Muscle of leg (tissue), 11 donors: Measurements from ENCODE around the gene RPTOR. TPM values are rescaled to one million over a fixed set of nuclear protein-coding genes. Genes with fewer than 3 reads are reported as not detected.
A peak's percentile ranks its signal among the peaks of the same experiment; 100 is the strongest.

Experiments
- DNase-seq: peaks from one replicate; pipeline ENCODE4 v3.0.0; 2013
- H3K27ac ChIP-seq: one replicate; pipeline ENCODE4 v1.5.1; 2013; ENCODE audit warnings: mild to moderate bottlenecking, low read length, control low read depth
- H3K27me3 ChIP-seq: one replicate; pipeline ENCODE4 v1.6.1; 2013; ENCODE audit warnings: low read length; ENCODE audit not compliant: control insufficient read depth, insufficient read depth
- H3K36me3 ChIP-seq: one replicate; pipeline ENCODE4 v1.6.1; 2013; ENCODE audit warnings: low read length; ENCODE audit not compliant: control insufficient read depth, insufficient read depth
- H3K4me1 ChIP-seq: one replicate; pipeline ENCODE4 v1.6.1; 2013; ENCODE audit warnings: low read length; ENCODE audit not compliant: control insufficient read depth, insufficient read depth
- H3K4me3 ChIP-seq: one replicate; pipeline ENCODE4 v1.5.1; 2013; ENCODE audit warnings: low read length, control low read depth
- H3K9me3 ChIP-seq: replicated peaks from 2 replicates; pipeline ENCODE4 v1.6.1; 2013; ENCODE audit warnings: low read depth, low read length; ENCODE audit not compliant: control insufficient read depth
- WGBS: methylation state at CpG from one replicate; pipeline ENCODE4 v1.1.5; 2013; ENCODE audit warnings: missing lambda C conversion rate; ENCODE audit not compliant: insufficient coverage; 5-methylcytosine and 5-hydroxymethylcytosine counted together
- polyA plus RNA-seq, 8 donors: library from polyadenylated mRNA; unstranded; fragments of 120-200 nt; gene quantifications; one replicate each; pipeline versions ENCODE4 v1.2.1 to v1.2.3, GENCODE V29; 2013; ENCODE audit warnings: inconsistent platforms in 1 of 8, low replicate concordance in 1 of 8; ENCODE audit not compliant: insufficient read length in 8 of 8, insufficient read depth in 1 of 8
- total RNA-seq: library from RNA; stranded (reverse); fragments of 120-200 nt; gene quantifications from one replicate; pipeline ENCODE4 v1.2.4, GENCODE V29; 2013

RPTOR gene
- total and polyA plus RNA-seq, 9 donors, result 17.3 to 23.7 (median 20.0) TPM

DNA sequence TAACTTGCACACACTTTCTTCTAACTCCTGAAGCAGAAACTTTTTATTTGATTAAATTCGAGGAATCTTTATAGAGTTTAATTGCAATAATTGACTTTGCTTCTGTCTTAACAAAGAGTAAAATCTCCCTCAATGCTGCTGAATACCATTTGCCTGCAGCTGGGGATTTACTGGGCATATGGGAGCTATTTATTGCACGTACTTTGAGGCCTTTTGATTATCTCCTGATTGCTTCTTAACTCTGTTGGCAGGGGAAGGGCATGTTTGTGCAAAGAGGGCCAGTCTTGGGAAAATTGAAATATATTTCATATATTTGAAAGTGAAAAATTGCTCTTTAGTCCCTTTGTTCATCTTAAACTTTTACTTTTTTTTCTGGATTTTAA, 290.2 kb downstream of the RPTOR start:
- Histone ChIP-seq H3K4me1 (peaks cover 75% of the 10 kb centered on the region), H3K4me3 (no peak overlapping the region), H3K27ac (peak overlapping the region; percentile 94), H3K36me3 (peaks cover 10% of the 10 kb centered on the region), H3K27me3 (no peaks in the 10 kb centered on the region), H3K9me3 (no peaks in the 10 kb centered on the region)
- DNase-seq, result no peak
- no CpG with 5 or more reads among the region's 2 CpGs for WGBS

DNA sequence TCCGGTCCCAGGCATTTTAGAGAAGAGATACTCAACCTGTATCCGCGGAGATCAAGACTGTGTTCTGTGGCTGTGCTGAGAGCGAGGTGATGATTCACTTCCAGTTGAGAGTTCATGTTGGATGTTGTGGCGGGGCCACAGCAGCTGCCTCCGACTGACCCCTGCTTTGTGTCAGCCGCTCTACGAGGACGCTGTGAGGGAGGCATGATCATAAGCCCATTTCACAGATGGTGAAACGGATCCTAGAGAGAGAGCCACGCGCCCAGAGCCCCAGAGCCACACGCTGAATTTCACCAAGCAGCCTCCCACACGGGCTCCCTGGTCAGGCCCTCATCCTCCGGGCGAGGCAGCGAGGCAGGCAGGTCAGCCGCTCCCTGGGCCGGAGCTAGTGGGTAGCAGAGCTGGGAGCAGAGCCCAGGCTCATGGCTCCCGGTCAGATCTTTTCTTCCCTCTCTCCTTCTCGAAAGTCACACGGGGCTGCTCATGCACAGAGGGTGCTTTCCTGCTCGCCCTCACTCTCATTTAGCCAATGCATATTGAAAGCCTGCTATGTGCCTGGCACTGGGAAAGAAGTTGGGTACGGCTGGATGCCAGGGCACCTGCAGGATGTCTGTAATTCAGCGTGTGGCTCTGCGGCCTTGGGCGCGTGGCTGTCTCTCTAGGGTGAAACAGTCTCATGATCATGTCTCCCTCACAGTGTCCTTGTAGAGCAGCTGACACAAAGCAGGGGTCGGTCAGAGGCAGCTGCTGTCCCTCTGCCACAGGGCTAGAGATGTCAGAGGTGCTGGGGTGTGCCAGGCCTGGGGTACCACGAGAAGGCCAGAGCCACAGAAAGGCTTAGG, 291.4 kb downstream of the RPTOR start:
- H3K27ac ChIP-seq, result peak overlapping the region; percentile 7
- H3K36me3 ChIP-seq, result peaks cover 3% of the 10 kb centered on the region
- H3K4me1 ChIP-seq, result peaks cover 77% of the 10 kb centered on the region
- WGBS, result 89% methylated on average over 23 of the region's 30 CpGs
- no peak for DNase-seq
- H3K9me3 ChIP-seq, result no peaks in the 10 kb centered on the region
- no peak overlapping the region for H3K4me3 ChIP-seq
- H3K27me3 ChIP-seq, result no peaks in the 10 kb centered on the region

DNA sequence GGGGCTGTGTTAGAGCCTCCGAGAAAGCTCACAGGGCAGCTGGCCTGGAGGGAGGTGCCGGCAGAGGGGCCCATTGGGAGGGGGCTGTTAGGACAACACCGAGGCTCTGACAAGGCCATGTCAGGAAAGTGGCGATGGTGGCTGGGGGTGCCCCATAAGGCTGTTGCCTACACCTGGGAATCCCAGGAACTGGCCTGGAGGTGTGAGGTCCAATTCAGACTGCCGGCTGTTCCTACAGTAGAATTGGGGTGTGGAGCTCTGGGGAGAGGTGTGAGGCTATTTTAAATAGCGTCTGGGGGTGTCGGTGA, 292.0 kb downstream of the RPTOR start:
- peaks cover 77% of the 10 kb centered on the region for H3K4me1 ChIP-seq

DNA sequence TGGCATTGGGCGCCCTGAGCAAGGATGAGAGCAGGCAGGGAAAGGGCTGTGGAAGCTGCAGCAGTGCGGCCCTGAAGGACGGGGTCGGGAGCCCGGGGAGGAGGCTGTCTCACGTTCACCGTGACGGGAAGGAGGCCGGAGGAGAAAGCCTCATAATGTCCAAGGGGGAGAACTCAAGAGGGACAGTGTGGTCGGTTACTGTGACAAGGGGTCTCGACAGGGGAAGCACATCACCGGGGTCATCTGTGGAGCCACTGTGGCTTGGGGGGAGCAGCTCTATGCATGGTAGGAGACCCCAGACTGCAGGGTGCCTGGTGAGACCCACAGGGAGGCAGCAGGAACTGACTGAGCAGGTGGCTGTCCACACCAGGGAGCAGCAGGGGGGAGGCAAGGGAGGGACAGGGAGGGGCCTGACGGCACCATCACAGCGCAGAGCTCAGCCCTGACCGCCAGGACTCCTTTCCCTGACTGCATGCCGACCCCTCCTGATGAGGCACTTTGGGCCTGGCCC, 292.4 kb downstream of the RPTOR start:
- H3K27me3 ChIP-seq, result no peaks in the 10 kb centered on the region
- peaks cover 75% of the 10 kb centered on the region for H3K4me1 ChIP-seq
- no peak overlapping the region for H3K4me3 ChIP-seq
- H3K36me3 ChIP-seq, result peaks cover 2% of the 10 kb centered on the region
- H3K27ac ChIP-seq, result no peak overlapping the region
- DNase-seq, result no peak
- WGBS, result 82% methylated on average over 16 of the region's 16 CpGs
- H3K9me3 ChIP-seq, result no peaks in the 10 kb centered on the region

More for the DNA sequence above, 292.0 kb downstream of the RPTOR start:
- no peaks in the 10 kb centered on the region for H3K27me3 ChIP-seq
- DNase-seq, result no peak
- no peak overlapping the region for H3K4me3 ChIP-seq
- whole genome bisulfite sequencing, result 81% methylated on average over 7 of the region's 7 CpGs
- no peaks in the 10 kb centered on the region for H3K9me3 ChIP-seq
- peaks cover 2% of the 10 kb centered on the region for H3K36me3 ChIP-seq
- H3K27ac ChIP-seq, result no peak overlapping the region

DNA sequence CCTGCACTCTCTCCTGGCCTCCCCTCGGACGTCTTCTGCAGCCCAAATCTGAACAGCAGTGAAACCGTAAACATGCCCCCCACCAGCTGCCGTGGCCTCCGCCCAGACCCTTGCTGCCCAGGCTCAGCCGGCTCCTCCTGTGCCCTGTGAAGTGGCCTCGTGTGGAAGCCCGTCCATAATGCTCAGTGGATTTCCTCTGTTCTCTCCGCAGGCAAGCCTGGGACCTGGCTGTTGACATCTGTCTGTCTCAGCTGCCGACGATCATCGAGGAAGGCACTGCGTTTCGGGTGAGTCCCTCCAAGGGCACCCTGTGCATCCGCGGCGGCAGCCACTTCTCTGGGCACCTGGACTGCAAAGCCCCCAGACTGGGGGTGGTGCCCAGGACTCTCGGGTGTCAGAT, 293.1 kb downstream of the RPTOR start:
- H3K4me1 ChIP-seq, result peaks cover 74% of the 10 kb centered on the region
- H3K4me3 ChIP-seq, result no peak overlapping the region
- H3K9me3 ChIP-seq, result no peaks in the 10 kb centered on the region
- H3K36me3 ChIP-seq, result peaks cover 2% of the 10 kb centered on the region
- H3K27ac ChIP-seq, result no peak overlapping the region
- no peaks in the 10 kb centered on the region for H3K27me3 ChIP-seq
- no peak for DNase-seq
- 82% methylated on average over 18 of the region's 18 CpGs for WGBS

DNA sequence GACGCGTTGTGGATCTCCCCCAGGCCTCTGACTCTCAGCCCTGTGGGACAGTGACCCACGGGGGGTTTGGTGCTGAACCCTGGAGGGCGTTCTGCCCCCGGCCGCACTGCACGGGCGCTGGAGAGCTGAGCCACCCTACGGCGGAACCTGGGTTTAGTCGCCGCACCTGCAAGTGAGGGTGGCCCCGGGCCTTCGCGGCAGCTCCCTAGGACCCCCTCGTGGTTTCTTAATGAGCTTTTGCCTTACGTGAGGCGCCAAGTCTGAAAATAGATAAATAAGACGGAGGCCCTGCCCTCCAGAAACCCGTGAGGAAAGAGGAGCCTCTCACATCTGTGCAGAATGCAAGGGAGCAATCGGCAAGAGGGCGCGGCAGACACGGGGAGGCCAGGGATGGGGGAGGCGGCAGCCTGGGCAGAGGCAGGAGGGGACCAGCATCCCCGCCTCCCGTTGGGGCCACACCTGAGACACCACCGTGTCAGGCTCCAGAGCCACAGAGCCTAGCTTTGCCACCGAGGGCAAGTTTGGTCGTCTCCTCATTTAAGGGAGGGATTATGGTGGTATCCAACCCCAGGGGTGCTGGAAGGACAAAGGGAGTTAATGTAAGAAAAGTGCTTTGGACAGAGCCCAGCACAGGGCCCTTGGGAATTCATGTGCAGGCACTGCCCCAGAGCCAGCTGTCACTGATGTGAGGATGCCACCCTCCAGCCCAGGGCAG, 293.8 kb downstream of the RPTOR start:
- WGBS, result 73% methylated on average over 30 of the region's 30 CpGs

DNA sequence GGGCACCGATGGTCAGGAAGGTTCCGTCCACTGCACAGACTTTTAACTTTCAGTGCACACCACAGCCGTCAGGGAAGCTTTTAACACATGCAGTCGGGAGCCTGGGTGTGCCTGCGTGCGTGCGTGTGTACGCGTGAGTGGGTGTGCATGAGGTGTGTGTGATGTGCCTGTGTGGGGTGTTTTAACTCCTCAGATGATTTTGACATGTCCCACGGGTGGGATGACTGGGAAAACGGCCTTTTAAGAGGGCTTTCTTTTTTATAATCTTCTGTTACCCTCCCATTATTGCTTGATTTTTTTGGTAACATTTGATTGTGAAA, 294.3 kb downstream of the RPTOR start:
- H3K4me3 ChIP-seq, result no peak overlapping the region
- no peaks in the 10 kb centered on the region for H3K27me3 ChIP-seq
- H3K9me3 ChIP-seq, result no peaks in the 10 kb centered on the region
- H3K4me1 ChIP-seq, result peaks cover 64% of the 10 kb centered on the region
- peaks cover 2% of the 10 kb centered on the region for H3K36me3 ChIP-seq
- H3K27ac ChIP-seq, result peak overlapping the region; percentile 77
- no CpG with 5 or more reads among the region's 11 CpGs for WGBS
- DNase-seq, result no peak

More for the DNA sequence above, 293.8 kb downstream of the RPTOR start:
- peaks cover 2% of the 10 kb centered on the region for H3K36me3 ChIP-seq
- no peak for DNase-seq
- H3K27me3 ChIP-seq, result no peaks in the 10 kb centered on the region
- H3K27ac ChIP-seq, result no peak overlapping the region
- H3K4me1 ChIP-seq, result peaks cover 69% of the 10 kb centered on the region
- no peak overlapping the region for H3K4me3 ChIP-seq
- H3K9me3 ChIP-seq, result no peaks in the 10 kb centered on the region

DNA sequence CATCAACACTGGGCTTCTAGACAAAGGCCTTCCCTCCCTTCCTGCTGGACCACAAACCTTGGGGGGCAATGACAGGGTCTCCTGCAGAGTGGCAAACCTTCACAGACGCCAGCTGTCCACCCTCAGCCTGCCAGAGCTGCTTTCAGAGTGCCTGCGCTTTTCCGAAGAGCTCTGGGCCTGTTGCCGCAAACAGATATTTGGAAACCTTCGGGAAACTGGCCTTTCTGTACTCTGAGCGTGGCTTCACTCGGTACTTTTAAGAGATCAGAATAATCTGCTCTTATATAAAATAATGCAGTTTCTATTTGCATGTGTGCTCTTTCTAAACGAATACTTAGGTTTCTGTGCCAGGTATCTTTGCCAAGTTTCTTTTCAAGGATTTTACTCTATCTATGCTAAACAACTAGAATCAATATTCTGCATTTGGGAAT, 294.9 kb downstream of the RPTOR start:
- DNase-seq, result peak; percentile 74
- Histone ChIP-seq H3K4me1 (peaks cover 60% of the 10 kb centered on the region), H3K27ac (peak overlapping the region; percentile 77), H3K27me3 (no peaks in the 10 kb centered on the region), H3K4me3 (no peak overlapping the region), H3K36me3 (peaks cover 2% of the 10 kb centered on the region), H3K9me3 (no peaks in the 10 kb centered on the region)
- WGBS, result 15% methylated on average over 3 of the region's 8 CpGs

DNA sequence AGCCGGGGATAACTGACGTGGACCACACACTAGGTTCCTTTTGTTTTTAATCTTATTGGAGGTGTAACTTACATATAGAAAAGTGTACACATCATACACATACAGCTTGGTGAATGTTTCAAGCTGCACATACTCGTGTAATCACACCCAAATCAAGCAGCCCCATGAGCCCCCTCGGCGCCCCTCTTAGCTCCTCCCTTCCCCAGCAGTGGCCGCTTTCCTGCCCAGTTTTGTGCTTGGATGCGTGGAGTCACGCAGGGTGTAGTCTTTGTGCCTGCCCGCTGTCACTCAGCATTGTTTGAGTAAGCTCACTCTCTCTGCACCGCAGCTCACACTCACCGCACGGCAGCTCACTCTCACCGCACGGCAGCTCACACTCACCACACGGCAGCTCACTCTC, 295.3 kb downstream of the RPTOR start:
- no peak for DNase-seq
- Histone ChIP-seq H3K4me3 (no peak overlapping the region), H3K27me3 (no peaks in the 10 kb centered on the region), H3K36me3 (peaks cover 2% of the 10 kb centered on the region), H3K27ac (peak overlapping the region; percentile 77), H3K4me1 (peaks cover 60% of the 10 kb centered on the region), H3K9me3 (no peaks in the 10 kb centered on the region)
- WGBS, result 55% methylated on average over 13 of the region's 15 CpGs

DNA sequence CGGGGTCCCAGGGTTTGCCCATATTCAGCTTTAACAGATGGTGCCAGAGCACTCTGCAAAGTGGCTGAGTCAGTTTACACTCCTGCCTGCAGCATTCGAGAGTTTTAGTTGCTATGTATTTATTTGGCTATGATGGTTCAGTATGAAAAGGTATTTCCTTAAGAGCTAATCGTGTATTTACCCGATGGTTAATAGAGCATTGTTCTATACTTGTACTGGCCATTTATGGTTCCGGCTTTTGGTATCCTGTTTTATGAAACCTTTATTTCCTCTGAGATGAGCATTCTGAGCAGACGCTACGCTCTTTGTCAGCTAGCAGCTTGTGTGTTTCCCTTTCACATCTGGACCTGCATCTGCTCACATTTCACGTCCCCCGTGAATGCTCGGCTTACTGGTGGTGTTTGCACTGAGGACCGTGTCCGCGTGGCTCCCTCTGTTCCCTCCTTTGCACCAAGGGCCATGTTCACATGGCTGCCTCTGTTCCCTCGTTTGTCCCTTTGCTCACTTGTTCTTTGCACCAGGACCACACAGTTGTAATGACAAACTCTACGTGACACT, 297.9 kb downstream of the RPTOR start:
- WGBS, result 38% methylated on average over 11 of the region's 15 CpGs
- H3K36me3 ChIP-seq, result peaks cover 14% of the 10 kb centered on the region
- H3K27ac ChIP-seq, result no peak overlapping the region
- H3K27me3 ChIP-seq, result no peaks in the 10 kb centered on the region
- DNase-seq, result peak; percentile 62
- no peak overlapping the region for H3K4me3 ChIP-seq
- H3K9me3 ChIP-seq, result no peaks in the 10 kb centered on the region
- H3K4me1 ChIP-seq, result peaks cover 61% of the 10 kb centered on the region
